GM12878 (cell line): ENCODE results near the gene DBR1. TPM values are rescaled to one million over a fixed set of nuclear protein-coding genes. Genes with fewer than 3 reads are reported as not detected.

Experiments used
- ATAC-seq: fragments of 200-7000 bp; cut with Tn5 transposase; 3 replicates; pipeline ENCODE4 v1.9.1; 2020; ENCODE audit warnings: mild to moderate bottlenecking, moderate library complexity
- BruUV-seq: library from RNA; stranded (reverse); fragments of 400-500 nt; replicated peaks from 2 replicates; lab custom pipeline; 2021; lab: Mats Ljungman, UMichigan
- CTCF ChIA-PET: fragments of 300-600 bp; sonication (Branson Sonifier 250); formaldehyde crosslinking; extraction: SDS; loops from one replicate; lab custom pipeline; 2021; ENCODE audit warnings: inconsistent platforms; lab: Yijun Ruan, JAX
- POLR2A ChIA-PET: fragments of 350-600 bp; formaldehyde crosslinking; extraction: SDS; loops from one replicate; lab custom pipeline; 2021; ENCODE audit warnings: inconsistent platforms; lab: Charles Lee
- RAD21 ChIA-PET: fragments of 300-600 bp; sonication (Branson Sonifier 250); formaldehyde crosslinking; loops from one replicate; lab custom pipeline; 2023; ENCODE audit warnings: antibody characterized with exemption; ENCODE audit not compliant: unreplicated experiment; lab: Charles Lee
- SMC1A ChIA-PET: fragments of 300-600 bp; sonication (Branson Sonifier 250); formaldehyde crosslinking; loops from one replicate; lab custom pipeline; 2023; ENCODE audit not compliant: unreplicated experiment, uncharacterized antibody; lab: Charles Lee
- DNase-seq: peaks from one replicate; pipeline ENCODE4 v3.0.0-alpha.2; 2011; ENCODE audit warnings: low read depth, low spot score
- FAIRE-seq: peaks from 3 replicates; lab custom pipeline; 2011; peaks lifted over from hg19 to GRCh38; lab: Jason Lieb, UNC
- H2AFZ ChIP-seq: 2 replicates; pipeline ENCODE4 v1.6.0; 2011; ENCODE audit warnings: low read depth, low read length, control low read depth; ENCODE audit not compliant: control insufficient read depth
- H3K27ac ChIP-seq: 2 replicates; pipeline ENCODE4 v1.5.1; 2011; ENCODE audit warnings: control low read depth; ENCODE audit not compliant: control insufficient read depth, insufficient read depth
- H3K27me3 ChIP-seq, 2 experiments: replicated peaks in 1 of 2; 2 replicates each; pipeline versions ENCODE4 v1.6.0 to v1.6.1; 2011; ENCODE audit warnings: low read length in 1 of 2; ENCODE audit not compliant: control insufficient read depth in 2 of 2, insufficient read depth in 2 of 2
- H3K36me3 ChIP-seq, 2 experiments: 2 replicates each; pipeline ENCODE4 v1.5.1; 2011; ENCODE audit warnings: low read length in 1 of 2; ENCODE audit not compliant: control insufficient read depth in 2 of 2, insufficient read depth in 2 of 2
- H3K4me1 ChIP-seq: 2 replicates; pipeline ENCODE4 v1.6.1; 2011; ENCODE audit warnings: mild to moderate bottlenecking, low read length, moderate library complexity, mixed read lengths; ENCODE audit not compliant: control insufficient read depth, insufficient read depth
- H3K4me2 ChIP-seq: 2 replicates; pipeline ENCODE4 v1.6.0; 2011; ENCODE audit warnings: control low read depth; ENCODE audit not compliant: control insufficient read depth, insufficient read depth
- H3K4me3 ChIP-seq: fragments of 200-600 bp; sonication (generic); 2 replicates; pipeline ENCODE4 v1.5.1; 2016
- H3K79me2 ChIP-seq: 2 replicates; pipeline ENCODE4 v1.6.0; 2011; ENCODE audit warnings: low read length; ENCODE audit not compliant: control insufficient read depth, insufficient read depth
- H3K9ac ChIP-seq: 2 replicates; pipeline ENCODE4 v1.8.0; 2011; ENCODE audit warnings: low read length, control low read depth, mixed read lengths; ENCODE audit not compliant: control insufficient read depth, insufficient read depth
- H3K9me3 ChIP-seq: replicated peaks from 3 replicates; pipeline ENCODE4 v1.5.1; 2011; ENCODE audit warnings: mild to moderate bottlenecking, low read length; ENCODE audit not compliant: control insufficient read depth, insufficient read depth
- H4K20me1 ChIP-seq: 2 replicates; pipeline ENCODE4 v1.6.0; 2011; ENCODE audit not compliant: control insufficient read depth, insufficient read depth
- CBX3 ChIP-seq: fragments of 200-600 bp; sonication (generic); IDR thresholded peaks from 2 replicates; pipeline ENCODE4 v1.6.1; 2016; ENCODE audit warnings: low read depth, borderline replicate concordance
- CHD2 ChIP-seq: IDR thresholded peaks from 2 replicates; pipeline ENCODE4 v1.6.1; 2011; ENCODE audit warnings: low read depth, low read length, improper control_type of control experiment, borderline replicate concordance
- CREB1 ChIP-seq: IDR thresholded peaks from 2 replicates; pipeline ENCODE4 v1.6.1; 2012; ENCODE audit warnings: low read depth, mild to moderate bottlenecking, inconsistent platforms
- CUX1 ChIP-seq: IDR thresholded peaks from 2 replicates; pipeline ENCODE4 v1.6.1; 2012; ENCODE audit warnings: improper control_type of control experiment, low read depth, low read length; ENCODE audit not compliant: insufficient replicate concordance
- E2F8 ChIP-seq: fragments of 450-650 bp; IDR thresholded peaks from 2 replicates; pipeline ENCODE4 v1.6.1; 2018; ENCODE audit warnings: mild to moderate bottlenecking, low read depth, moderate library complexity; ENCODE audit not compliant: partially characterized antibody
- IRF5 ChIP-seq: fragments of 450-650 bp; IDR thresholded peaks from 2 replicates; pipeline ENCODE4 v1.6.1; 2017; ENCODE audit warnings: borderline replicate concordance
- KDM1A ChIP-seq: fragments of 200-600 bp; sonication (generic); IDR thresholded peaks from 2 replicates; pipeline ENCODE4 v1.6.1; 2016; ENCODE audit warnings: borderline replicate concordance
- MTA2 ChIP-seq: fragments of 450-650 bp; IDR thresholded peaks from 2 replicates; pipeline ENCODE4 v1.6.1; 2016; ENCODE audit warnings: low read depth, mild to moderate bottlenecking, moderate library complexity
- NFYA ChIP-seq: IDR thresholded peaks from 2 replicates; pipeline ENCODE4 v1.6.1; 2011; ENCODE audit warnings: low read depth, mild to moderate bottlenecking, low read length, improper control_type of control experiment, borderline replicate concordance
- PAX8 ChIP-seq: fragments of 450-650 bp; IDR thresholded peaks from 2 replicates; pipeline ENCODE4 v1.6.1; 2017; ENCODE audit warnings: mild to moderate bottlenecking, moderate library complexity
- RUNX3 ChIP-seq: IDR thresholded peaks from 2 replicates; pipeline ENCODE4 v1.6.1; 2012; ENCODE audit warnings: low read length, inconsistent platforms
- SP1 ChIP-seq: IDR thresholded peaks from one replicate; pipeline ENCODE4 v1.6.1; 2011; ENCODE audit warnings: low read depth, low read length
- SREBF2 ChIP-seq: IDR thresholded peaks from 2 replicates; pipeline ENCODE4 v1.6.1; 2012; ENCODE audit warnings: mild to moderate bottlenecking, low read length
- STAT3 ChIP-seq: IDR thresholded peaks from 2 replicates; pipeline ENCODE4 v1.6.1; 2011; ENCODE audit warnings: low read depth, low read length, improper control_type of control experiment
- WGBS: methylation state at CpG from one replicate; pipeline ENCODE4 v1.1.6; 2016; ENCODE audit warnings: low lambda C conversion rate; ENCODE audit not compliant: insufficient replicate concordance, insufficient coverage; ENCODE audit errors: missing lambda C conversion rate; 5-methylcytosine and 5-hydroxymethylcytosine counted together
- in situ Hi-C: fragments of 300-500 bp; cut with MboI; formaldehyde crosslinking; loops from 9 replicates; pipeline ENCODE4 v1.14.3; 2018; ENCODE audit warnings: mixed read lengths
- intact Hi-C: fragments of 100-400 bp; cut with micrococcal nuclease; formaldehyde crosslinking; loops from one replicate; pipeline ENCODE4 v1.14.2; 2022; ENCODE audit not compliant: unreplicated experiment
- polyA plus RNA-seq, 11 experiments: library from polyadenylated mRNA; depleted of rRNA in 4 of 11; unstranded in 6 of 11; stranded (reverse) in 5 of 11; fragments of >200 nt; fragmentation: Nextera tagmentation in 4 of 11; fragmentation: Illumina TruSeq in 1 of 11; extraction: Ambion mirVana in 4 of 11; extraction: Trizol in 1 of 11; gene quantifications; 1 replicate in 1 of 11; 2 replicates in 10 of 11; pipeline versions ENCODE4 v1.2.1 to v1.2.3, GENCODE V29; 2011 to 2016; ENCODE audit warnings: inconsistent platforms in 2 of 11, missing spikeins in 2 of 11, low read depth in 1 of 11
- total RNA-seq, 4 experiments: library from RNA; depleted of rRNA in 3 of 4; stranded (reverse); fragments of >200 nt in 3 of 4; fragmentation: Illumina TruSeq in 1 of 4; extraction: Trizol in 1 of 4; gene quantifications; 2 replicates each; pipeline versions ENCODE4 v1.2.1 to v1.2.3, GENCODE V29; 2013 to 2021

Gene DBR1
- total and polyA plus RNA-seq, 10 of the 15 experiments (the other 5 are each of a cell fraction or from before 2014, with no cell fraction given) = 4.1 to 17.3 (median 15.8) TPM

- TF ChIP-seq KDM1A = no peak
- no peak for TF ChIP-seq NFYA
- TF ChIP-seq STAT3 = no peak
- TF ChIP-seq SP1 = no peak
- no peak for TF ChIP-seq SREBF2
- no peak for TF ChIP-seq CREB1
- no peak for TF ChIP-seq PAX8
- no peak for TF ChIP-seq CUX1
- TF ChIP-seq MTA2 = no peak
- TF ChIP-seq RUNX3 = no peak
- TF ChIP-seq, all 136 proteins: peak for 0
Measured at GRCh38 chr3:138113326-138113725, 61.4 kb downstream of the DBR1 start (continued).

- Histone ChIP-seq H3K79me2 (no peaks in the 10 kb centered on the region), H3K4me1 (no peaks in the 10 kb centered on the region), H3K9ac (no peak overlapping the region), H3K36me3 (no peaks in the 10 kb centered on the region), H4K20me1 (no peaks in the 10 kb centered on the region), H3K4me2 (no peak overlapping the region), H2AFZ (no peak overlapping the region), H3K4me3 (no peak overlapping the region), H3K27ac (no peak overlapping the region), H3K9me3 (no peaks in the 10 kb centered on the region), H3K27me3 (peaks cover 3 to 15% of the 10 kb centered on the region in 2 experiments)
- ChIA-PET CTCF (no interaction called here), RAD21 (no interaction called here), SMC1A (no interaction called here), POLR2A (no interaction called here)
- DNase-seq = no peak
- FAIRE-seq = no peak
- intact Hi-C loops (no loop called here), in situ Hi-C loops (no loop called here)
- no peak for ATAC-seq
- 47% methylated on average over 8 of the region's 8 CpGs for WGBS
- BruUV-seq = no TSS peak
- TF ChIP-seq CBX3 (no peak), IRF5 (no peak), CHD2 (no peak), E2F8 (no peak)
Measured at GRCh38 chr3:138112362-138112761, 62.4 kb downstream of the DBR1 start.
